ENCODE measurements around the gene ZNF740.

Gene ZNF740

GRCh38 chr12:53217051-53217930 is 36.8 kb downstream of the ZNF740 start:
- no peak for DNase-seq

DNA sequence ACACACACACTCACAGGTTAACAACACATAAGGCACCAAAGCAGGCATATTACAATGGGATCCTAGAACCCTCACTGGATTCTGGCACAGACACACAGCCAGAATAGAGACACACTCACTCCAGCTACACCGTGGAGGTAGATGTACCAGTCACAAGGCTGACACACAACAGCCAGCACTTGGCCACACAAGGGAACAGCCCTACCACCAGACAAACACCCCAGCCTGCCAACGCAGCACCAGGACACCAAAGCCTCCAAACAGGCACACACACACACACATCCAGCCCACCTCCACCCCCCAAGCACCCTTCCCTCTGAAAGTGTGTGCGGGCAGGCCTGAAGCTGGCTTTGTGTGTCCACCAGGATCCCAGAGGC is 37.4 kb downstream of the ZNF740 start:
- DNase-seq = no peak

GRCh38 chr12:53218551-53219291 is 38.2 kb downstream of the ZNF740 start:
- no peak for DNase-seq

- no peak for DNase-seq
These were observed 38.9 kb downstream of the ZNF740 start for GRCh38 chr12:53219292-53219955.

DNA sequence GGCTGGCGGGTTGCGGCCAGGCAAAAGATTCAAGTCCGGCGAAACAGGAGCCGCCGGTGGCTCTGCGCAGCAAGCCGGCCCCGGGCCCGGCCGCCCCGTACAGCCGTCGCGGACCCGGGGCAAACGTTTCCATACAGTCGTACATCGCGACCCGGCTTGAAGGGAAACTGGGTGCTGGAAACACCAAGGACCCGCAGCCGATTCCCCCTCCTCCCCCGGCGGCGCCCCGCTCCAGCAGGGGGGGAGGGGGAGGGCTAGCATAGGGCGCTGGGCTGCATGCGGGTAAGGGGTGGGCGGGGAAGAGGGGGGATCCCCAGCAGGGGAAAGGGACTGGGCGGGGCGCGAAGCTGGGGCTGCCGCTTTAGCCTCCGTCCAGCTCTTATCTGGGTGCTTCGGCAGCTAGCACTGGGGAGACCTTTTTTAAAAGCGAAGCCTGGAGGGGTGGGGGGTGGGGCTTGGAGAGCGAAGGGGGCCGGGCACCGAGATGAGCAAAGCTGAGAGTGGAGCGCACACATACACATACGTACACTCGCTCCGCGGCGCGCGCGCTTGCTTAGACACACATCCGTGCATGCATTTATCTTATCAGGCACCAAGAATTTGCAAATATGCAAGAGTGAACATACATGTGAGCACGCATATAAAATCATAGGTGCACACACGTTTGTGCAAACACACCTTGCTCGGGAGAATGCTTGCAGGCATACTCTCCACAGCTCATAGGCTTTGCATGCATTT is 39.6 kb downstream of the ZNF740 start:
- peak; percentile 44 for DNase-seq

- peak; percentile 71 for DNase-seq
These were observed 40.2 kb downstream of the ZNF740 start for GRCh38 chr12:53220694-53221202.

DNA sequence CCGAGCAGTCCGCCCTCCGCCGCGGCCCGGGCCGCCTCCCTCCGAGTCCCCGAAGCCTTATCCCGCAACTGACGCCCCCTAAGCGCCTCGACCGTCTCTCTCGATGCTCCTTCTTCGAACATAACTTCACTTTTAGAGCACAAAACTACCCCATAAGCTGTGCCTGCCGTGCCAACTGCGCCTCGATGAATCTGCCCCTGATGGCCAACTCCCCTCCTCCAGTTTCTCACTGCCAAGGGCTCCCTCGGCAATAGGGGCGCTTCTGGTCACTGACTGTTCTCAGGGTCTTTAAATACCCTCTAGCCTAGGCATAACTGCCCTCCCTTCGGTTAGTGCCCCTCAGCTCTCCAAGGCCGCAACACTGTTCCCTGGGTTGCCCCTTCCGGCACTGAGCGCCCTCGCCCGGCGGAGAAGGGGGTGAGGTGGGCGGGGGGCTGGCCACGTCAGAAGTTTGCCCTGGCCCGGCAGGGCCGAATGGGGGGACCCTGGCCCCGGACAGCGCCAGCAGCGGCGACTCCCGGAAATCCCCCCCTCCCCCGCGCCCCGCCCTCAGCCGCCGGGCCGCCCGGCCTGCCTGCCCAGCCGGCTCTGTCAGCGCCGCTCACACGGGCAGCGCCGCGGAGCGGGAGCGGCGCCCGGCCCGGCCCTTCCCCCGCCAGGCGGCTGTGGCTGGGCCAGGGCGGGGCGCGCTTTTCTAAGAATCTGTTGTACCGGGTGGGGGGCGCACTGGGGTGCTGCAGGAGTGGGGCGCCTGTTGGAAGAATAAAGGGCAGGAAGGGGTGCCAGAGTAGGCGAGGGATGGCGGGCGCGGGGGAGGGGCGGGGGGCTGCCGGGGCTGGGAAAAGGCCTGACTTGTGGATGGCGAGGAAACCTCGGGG is 40.9 kb downstream of the ZNF740 start:
- DNase-seq = no peak

- no peak for DNase-seq
These were observed 41.7 kb downstream of the ZNF740 start for GRCh38 chr12:53222170-53222721.

DNA sequence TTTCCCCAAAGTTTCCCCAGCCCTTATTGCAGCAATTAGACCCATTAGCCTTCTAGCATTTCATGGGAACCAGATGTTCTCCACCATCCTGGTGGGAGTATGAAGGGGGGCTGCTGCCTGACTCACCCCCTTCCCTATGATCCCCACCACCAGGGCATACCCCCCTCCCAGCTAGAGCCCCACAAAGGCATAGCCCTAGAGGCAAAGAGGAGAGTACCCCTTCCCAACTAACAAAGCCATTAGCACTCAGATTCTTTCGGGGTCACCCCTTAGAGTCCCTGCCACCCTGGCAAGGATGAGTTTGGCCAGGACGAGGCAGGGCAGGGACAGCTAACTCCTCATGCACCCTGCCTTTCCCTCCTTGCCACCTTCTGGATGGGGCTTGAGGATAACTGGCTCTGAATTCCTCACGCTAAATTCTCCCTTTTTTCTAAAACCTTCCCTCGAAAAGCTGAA is 42.3 kb downstream of the ZNF740 start:
- DNase-seq = no peak

GRCh38 chr12:53223389-53224060 is 43.0 kb downstream of the ZNF740 start:
- DNase-seq = no peak

DNA sequence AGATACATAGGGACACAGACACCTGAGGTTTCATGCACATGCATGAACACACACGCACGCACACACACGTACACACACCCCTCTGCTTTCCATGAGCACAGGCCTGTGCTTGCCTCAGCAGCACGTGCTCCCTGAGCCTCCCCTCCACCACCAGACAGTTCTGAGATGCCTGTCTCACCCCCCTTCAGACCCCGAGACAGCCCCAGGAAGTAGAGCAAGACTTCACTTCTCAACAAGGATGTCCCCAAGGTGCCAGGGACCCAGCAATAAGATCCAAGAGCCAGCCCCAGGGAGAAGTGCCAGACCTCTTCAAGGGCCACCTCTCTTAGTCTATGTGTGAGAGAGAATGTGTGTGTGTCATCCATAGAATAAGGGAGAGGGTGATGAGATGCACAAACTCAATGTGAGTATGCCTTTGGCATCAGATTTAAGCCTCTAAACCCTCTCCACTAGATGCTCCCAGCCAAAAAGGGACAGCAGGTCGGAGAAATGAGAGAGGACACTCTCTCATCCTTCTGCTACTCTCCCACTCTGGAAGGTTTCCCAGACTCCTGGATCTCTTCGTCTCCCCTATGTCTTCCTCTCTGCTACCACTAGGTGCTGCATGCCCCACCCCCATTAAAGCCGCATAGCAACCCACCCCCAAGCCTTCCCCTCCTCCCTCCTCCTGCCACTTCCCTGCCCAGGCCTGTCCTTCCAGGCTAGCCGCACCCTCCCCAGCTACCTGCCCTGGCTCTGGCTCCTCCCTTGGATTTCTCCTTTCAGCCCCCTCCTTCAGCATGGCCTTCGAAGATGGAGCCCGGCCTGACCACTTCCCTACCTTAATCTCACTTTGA is 43.8 kb downstream of the ZNF740 start:
- no peak for DNase-seq

DNA sequence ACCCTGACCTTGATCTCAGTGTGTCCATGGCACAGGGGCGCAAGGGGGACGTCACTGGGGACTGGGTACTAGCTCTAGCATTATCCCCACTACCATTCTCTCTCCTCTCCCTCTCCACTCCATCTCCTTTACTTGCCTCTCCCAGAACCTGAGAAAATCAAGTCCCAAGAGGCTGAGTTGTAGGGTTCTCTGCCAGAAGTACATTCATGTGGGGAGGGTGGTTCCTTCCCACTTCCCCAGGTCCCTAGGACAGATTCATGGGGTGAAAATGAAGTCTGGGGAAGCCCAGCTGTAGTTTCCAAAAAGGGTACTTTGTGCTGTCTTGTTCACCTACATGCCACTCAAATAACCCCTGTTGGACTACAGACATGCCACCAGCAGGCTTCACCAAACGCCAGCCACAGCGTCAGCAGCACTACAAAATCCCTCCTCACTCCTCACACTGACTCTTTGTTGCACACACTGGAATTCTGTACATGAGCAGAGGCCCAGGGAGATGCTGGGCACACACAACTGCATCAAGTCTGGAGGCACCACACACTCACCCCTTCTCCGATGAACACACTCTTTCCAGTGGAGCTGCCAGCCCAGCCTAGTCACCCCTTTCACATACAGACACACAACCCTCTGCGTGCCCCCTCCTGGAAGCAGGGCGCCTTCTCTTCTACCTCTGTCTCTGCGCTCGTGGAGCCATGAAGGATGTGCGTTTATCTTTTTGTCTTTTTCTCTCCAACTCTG is 44.5 kb downstream of the ZNF740 start:
- no peak for DNase-seq

DNA sequence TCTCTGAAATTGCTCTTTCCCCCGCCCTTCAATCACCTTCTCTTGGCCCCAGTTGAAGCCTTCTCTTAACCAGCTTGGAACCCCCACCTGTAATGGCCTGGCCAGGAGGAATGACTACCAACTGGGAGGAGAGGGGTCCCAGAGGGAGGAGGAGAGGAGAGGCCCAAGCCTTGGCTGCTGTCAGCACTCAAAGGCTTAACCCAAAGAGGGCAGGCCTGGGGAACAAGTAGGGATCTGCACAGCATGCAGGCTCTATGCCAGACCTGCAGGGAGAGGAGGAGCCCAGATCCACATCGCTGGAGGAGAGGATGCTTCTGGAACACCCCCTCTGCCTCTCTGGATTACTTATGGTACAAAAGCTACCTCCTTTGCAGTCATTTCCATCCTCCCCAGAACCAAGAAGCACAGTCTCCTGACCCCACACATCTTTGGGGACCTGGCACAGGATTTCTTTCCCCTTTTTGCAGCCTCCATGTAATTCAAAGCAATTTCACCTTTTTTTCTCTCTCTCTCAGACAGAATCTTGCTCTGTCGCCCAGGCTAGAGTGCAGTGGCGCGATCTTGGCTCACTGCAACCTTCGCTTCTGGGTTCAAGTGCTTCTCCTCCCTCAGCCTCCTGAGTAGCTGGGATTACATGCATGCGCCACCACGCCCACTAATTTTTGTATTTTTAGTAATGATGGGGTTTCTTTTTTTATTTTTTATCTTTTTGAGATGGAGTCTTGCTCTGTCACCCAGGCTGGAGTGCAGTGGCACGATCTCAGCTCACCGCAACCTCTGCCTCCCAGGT is 45.3 kb downstream of the ZNF740 start:
- DNase-seq = no peak

DNA sequence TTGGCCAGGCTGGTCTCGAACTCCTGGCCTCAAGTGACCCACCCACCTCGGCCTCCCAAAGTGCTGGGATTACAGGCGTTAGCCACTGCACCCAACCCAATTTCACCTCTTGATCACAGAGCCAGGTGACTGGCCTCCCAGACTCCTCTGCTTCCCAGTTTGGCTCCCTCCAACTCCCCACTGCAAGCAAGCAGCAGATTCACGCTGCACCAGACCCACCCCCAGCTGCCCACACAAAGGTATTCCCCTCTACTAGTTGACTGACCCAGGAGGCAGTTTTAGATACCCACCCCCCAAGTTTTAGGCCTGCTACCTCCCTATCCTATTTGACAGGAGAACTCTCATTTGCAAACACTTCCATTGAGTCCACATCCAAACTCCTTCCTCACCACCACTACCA is 46.3 kb downstream of the ZNF740 start:
- no peak for DNase-seq

DNA sequence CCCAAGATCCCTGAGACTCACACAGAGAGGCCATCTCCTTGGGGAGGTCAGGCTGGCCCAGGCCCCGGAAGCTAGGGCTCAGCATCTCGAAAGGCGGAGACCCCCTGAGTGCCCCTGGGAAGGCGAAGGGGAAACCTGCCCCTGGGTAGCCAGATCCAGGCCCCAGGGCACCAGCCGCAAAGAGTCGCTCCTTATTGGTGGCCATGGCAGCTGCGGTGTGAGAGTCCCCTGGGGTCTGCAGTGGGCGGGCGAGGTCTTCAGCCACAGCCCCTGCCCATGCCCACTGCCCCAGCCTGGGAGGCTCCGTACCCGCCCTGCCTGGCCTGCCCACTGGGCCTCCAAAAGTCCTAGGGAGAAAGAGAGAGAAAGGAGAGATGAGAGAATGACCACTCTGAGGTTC is 46.8 kb downstream of the ZNF740 start:
- DNase-seq = no peak

GRCh38 chr12:53227836-53228235 is 47.3 kb downstream of the ZNF740 start:
- no peak for DNase-seq

DNA sequence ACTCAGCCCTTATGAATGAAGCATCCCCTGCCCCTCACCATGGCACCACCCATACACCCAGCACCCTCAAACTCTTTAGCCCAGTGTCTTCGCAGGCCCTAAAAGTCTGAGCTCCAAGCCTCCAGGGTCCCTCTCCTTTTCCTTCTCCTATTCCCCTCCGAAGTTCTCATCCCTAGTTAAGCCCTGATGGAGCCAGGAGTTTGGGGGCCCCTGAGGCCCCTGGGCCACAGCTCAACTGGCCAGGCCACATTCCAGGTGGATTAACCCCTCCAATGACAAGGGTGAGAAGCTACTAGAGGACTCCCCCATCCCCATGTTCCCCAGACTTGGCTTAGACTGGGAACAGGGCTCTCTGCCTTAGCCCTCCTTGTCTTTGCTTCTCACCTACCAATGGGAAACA is 48.9 kb downstream of the ZNF740 start:
- no peak for DNase-seq
